Skeletal muscle tissue (tissue), 4 donors: ENCODE results near the gene CYB561D2. TPM values are rescaled to one million over a fixed set of nuclear protein-coding genes. Genes with fewer than 3 reads are reported as not detected.

ENCODE experiments used
- H3K27ac ChIP-seq: one replicate; pipeline ENCODE4 v1.7.0; 2013; ENCODE audit warnings: mild to moderate bottlenecking, low read depth, low read length, inconsistent platforms
- H3K27me3 ChIP-seq, 3 donors: one replicate each; pipeline ENCODE4 v1.7.0; 2013; ENCODE audit warnings: low read length in 3 of 3; ENCODE audit not compliant: control insufficient read depth in 3 of 3, insufficient read depth in 3 of 3
- H3K36me3 ChIP-seq, 3 donors: one replicate each; pipeline ENCODE4 v1.7.0; 2013; ENCODE audit warnings: low read length in 3 of 3; ENCODE audit not compliant: control insufficient read depth in 3 of 3, insufficient read depth in 3 of 3
- H3K4me1 ChIP-seq, 3 donors: one replicate each; pipeline ENCODE4 v1.7.0; 2013; ENCODE audit warnings: low read length in 3 of 3, mild to moderate bottlenecking in 3 of 3; ENCODE audit not compliant: control insufficient read depth in 3 of 3, insufficient read depth in 3 of 3
- H3K4me3 ChIP-seq, 3 donors: one replicate each; pipeline ENCODE4 v1.7.0; 2013; ENCODE audit warnings: low read length in 3 of 3
- H3K9ac ChIP-seq, 3 donors: one replicate each; pipeline ENCODE4 v1.7.0; 2013; ENCODE audit warnings: low read length in 3 of 3, mild to moderate bottlenecking in 3 of 3, moderate library complexity in 2 of 3, low read depth in 1 of 3
- H3K9me3 ChIP-seq, 3 donors: one replicate each; pipeline ENCODE4 v1.7.0; 2013; ENCODE audit warnings: low read length in 3 of 3; ENCODE audit not compliant: control insufficient read depth in 3 of 3
- total RNA-seq: library from RNA; depleted of rRNA; stranded (reverse); fragments of >200 nt; gene quantifications from one replicate; pipeline ENCODE4 v1.2.3, GENCODE V29; 2014
- donor health status: Osteomylitis.

The CYB561D2 gene
- total RNA-seq, 1 donor from 2014 or later, result 14.1 TPM

DNA sequence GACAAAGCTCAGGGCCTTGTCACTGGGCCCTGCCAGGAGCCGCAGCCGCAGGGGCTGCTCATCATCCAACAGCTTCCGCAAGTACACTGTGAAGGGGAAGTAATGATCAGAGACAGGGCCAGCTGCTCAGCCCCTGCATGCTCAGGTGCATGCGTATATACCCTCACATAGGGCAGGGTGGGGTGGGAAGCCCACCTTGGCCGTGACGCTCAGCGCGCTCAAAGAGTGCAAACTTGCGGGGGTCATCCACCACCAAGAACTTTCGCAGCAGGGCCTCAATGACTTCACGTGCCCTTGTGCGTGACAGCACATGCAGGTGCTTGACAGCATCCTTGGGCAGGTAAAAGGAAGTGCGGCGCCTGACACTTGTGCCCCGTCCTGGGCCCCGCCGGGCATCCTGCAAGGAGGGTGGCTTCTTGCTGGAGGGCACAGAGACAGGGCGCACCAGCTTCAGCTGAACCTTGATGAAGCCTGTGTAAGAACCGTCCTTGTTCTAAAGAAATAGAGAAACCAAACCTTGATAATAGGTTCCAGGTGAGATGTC is 19.2 kb upstream of the CYB561D2 start:
- no peak overlapping the region for H3K9ac ChIP-seq
- no peaks in the 10 kb centered on the region for H3K9me3 ChIP-seq
- H3K27ac ChIP-seq, result no peak overlapping the region
- H3K4me3 ChIP-seq, result no peak overlapping the region
- peaks cover 25 to 37% (median 30%) of the 10 kb centered on the region in 3 donors for H3K36me3 ChIP-seq
- no peaks in the 10 kb centered on the region for H3K27me3 ChIP-seq
- H3K4me1 ChIP-seq, result peaks cover 45 to 56% (median 51%) of the 10 kb centered on the region in 3 donors

DNA sequence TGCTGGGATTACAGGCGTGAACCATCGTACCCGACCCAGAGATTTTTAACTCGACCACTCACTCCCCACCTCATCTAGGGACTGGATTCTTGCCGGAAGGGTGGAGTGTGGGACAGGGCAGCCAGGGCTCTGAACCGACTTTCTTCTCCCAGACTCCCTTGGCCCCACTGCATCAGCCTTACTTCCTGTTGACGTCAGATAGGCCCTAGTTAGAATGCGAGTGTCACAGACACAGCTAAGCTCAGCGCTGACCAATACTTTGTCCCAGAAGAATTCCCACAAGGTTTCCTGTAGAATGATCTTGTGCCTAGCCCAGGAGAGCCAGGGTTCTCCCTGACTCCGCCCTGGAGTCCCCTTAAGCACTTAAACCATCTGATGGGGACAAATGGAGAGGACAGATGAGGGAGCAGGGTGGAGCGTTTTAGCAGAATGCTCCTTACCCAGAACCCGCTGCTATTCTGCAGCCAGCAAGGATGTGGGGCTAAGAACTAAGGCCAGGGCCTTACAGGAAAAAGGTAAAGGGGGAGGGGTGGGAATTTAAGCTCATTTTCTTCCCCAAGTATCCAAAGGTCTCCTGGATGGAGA is 16.8 kb upstream of the CYB561D2 start:
- Histone ChIP-seq H3K27ac (peak overlapping the region; percentile 77), H3K36me3 (peaks cover 25 to 37% (median 29%) of the 10 kb centered on the region in 3 donors), H3K9ac (peak overlapping the region; percentile 40 to 74 (median 71)), H3K4me3 (peak overlapping the region in 2 of 3 donors; percentile 14 to 38), H3K27me3 (no peaks in the 10 kb centered on the region), H3K4me1 (peaks cover 46 to 60% (median 48%) of the 10 kb centered on the region in 3 donors), H3K9me3 (no peaks in the 10 kb centered on the region)

DNA sequence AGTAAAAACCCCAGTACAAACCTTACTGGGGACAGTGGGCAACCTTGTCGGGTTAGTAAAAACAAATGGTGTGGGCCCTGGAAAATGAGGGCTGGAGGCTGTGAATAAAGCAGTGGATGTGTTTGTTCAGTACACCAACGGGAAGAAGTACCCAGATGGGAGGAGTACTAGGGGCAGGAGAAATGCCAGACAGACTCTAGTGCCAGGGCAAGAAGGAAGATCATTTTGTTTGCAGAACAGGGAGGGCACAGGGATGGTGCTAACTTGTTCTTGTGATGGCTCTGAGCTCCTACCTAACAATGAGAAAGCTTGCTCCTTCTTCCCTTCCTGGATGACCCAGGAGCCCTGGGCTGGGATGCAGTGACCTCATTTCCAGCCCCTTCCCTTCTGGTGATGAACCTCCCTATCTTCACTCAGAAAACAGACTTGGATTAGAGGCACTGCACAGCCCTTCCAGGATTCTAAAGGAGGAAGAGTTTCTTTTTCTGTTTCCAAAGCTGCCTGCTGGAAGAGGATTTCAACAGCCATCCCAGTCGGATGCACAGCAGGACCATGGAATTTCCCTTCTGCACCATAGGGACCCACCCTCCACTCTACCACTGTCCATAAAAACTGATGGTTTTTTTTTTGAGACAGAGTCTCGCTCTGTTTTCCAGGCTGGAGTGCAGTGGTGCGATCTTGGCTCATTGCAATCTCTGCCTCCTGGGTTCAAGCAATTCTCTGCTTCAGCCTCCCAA is 16.2 kb upstream of the CYB561D2 start:
- Histone ChIP-seq H3K27me3 (no peaks in the 10 kb centered on the region), H3K4me1 (peaks cover 48 to 62% (median 50%) of the 10 kb centered on the region in 3 donors), H3K27ac (peak overlapping the region; percentile 77), H3K36me3 (peaks cover 25 to 34% (median 29%) of the 10 kb centered on the region in 3 donors), H3K9ac (peak overlapping the region; percentile 40 to 74 (median 71)), H3K4me3 (peak overlapping the region in 2 of 3 donors; percentile 22 to 38), H3K9me3 (no peaks in the 10 kb centered on the region)

DNA sequence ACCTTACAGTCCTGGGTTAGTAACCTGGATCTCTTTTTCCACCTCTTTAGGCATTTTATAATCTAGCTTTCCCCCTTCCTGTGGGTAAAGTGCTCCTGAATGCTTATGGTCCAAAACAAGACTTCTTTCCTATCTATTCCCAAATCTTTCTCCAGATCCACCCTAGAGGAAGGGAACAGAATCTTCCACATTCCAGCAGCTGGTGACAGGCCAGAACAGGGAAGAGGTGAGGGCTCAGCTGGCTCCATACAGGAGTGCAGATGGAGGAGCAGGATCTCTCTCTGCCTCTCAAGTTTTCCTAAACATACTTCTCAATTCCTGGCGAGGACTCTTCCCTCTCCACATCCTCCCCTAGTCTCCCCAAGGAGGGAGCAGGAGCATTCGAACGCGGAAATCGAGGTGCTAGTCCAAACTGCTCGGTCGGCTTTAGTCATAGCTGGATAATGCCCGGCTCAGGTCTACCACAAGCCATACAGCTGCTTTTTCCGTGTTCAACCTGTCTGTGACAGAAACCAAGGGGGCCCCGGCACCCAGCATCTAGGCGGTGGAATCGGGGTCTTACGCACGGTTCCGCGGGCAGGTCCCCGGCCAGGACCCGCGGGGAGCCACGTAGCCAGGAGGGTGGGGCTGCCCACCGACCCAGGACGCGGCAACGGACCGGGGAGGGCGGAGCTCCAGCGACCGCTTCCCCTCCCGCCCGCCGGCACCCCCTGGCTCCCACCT is 14.0 kb upstream of the CYB561D2 start:
- peak overlapping the region; percentile 78 to 91 (median 89) for H3K4me3 ChIP-seq
- H3K9me3 ChIP-seq, result no peaks in the 10 kb centered on the region
- H3K27ac ChIP-seq, result peak overlapping the region; percentile 99
- H3K27me3 ChIP-seq, result peaks cover 0 to 5% (median 0%) of the 10 kb centered on the region in 3 donors
- peak overlapping the region; percentile 88 to 98 (median 95) for H3K9ac ChIP-seq
- H3K4me1 ChIP-seq, result peaks cover 57 to 80% (median 63%) of the 10 kb centered on the region in 3 donors
- peaks cover 4 to 13% (median 8%) of the 10 kb centered on the region in 3 donors for H3K36me3 ChIP-seq

DNA sequence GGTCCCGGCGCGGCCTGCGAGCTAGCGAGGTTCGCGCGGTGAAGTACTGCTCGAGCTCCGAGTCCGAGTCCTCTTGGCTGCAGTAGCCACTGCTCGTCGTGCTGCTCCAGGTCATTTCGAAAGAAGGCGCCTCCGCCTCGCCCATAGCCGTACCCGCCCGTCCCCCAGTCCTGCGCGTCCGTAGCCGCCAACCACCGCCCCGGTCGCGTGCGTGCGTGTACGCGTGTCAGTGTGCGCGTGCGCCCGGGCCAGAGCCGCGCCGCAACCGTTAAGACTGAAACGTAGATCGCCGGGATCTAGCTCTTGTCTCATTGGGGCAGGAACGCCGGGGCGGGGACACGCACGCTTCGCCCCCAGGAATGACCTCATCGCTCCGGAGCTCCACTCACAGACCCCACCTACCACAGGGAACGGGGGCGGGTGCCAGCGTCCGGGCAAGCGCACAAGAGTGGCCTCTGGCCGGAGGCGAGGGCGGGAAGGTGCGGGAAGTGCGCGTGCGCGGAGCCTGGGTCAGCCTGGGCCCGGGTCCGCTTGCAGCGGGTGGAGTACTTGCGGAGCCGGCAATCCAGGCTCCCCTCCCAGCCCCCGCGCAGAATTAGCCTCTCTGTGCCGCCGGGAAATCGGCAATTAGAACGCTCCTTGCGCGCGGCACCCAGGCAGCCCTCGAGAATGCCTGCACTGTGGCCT is 13.3 kb upstream of the CYB561D2 start:
- H3K9ac ChIP-seq, result peak overlapping the region; percentile 88 to 98 (median 95)
- peak overlapping the region; percentile 78 to 91 (median 89) for H3K4me3 ChIP-seq
- H3K9me3 ChIP-seq, result no peaks in the 10 kb centered on the region
- H3K36me3 ChIP-seq, result peaks cover 0 to 6% (median 2%) of the 10 kb centered on the region in 3 donors
- peaks cover 0 to 5% (median 0%) of the 10 kb centered on the region in 3 donors for H3K27me3 ChIP-seq
- H3K27ac ChIP-seq, result peak overlapping the region; percentile 99
- peaks cover 61 to 79% (median 61%) of the 10 kb centered on the region in 3 donors for H3K4me1 ChIP-seq

DNA sequence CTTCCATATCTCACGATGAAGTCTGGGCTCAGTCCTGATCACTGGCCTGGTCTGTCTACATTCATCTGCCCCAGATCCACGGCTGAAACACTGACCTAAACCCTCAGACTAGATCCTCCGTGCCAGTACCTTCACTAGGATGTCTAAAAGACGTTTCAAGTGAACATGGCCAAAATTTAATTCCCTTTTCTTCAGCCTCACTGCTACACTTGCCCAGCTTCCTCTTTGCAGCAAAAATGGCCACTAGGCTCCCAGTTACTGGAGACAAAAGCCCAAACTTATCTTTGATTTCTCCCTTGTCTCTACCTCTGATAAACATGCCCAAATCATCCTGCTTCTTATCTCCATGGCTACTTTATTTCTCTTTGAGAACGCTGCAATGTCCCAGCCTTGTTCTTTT is 11.7 kb upstream of the CYB561D2 start:
- Histone ChIP-seq H3K27me3 (peaks cover 0 to 8% (median 0%) of the 10 kb centered on the region in 3 donors), H3K9me3 (no peaks in the 10 kb centered on the region), H3K4me1 (peaks cover 52 to 66% (median 52%) of the 10 kb centered on the region in 3 donors), H3K36me3 (no peaks in the 10 kb centered on the region), H3K9ac (peak overlapping the region in 2 of 3 donors; percentile 1 to 54), H3K27ac (peak overlapping the region; percentile 99), H3K4me3 (peak overlapping the region in 1 of 3 donors; percentile 5)

DNA sequence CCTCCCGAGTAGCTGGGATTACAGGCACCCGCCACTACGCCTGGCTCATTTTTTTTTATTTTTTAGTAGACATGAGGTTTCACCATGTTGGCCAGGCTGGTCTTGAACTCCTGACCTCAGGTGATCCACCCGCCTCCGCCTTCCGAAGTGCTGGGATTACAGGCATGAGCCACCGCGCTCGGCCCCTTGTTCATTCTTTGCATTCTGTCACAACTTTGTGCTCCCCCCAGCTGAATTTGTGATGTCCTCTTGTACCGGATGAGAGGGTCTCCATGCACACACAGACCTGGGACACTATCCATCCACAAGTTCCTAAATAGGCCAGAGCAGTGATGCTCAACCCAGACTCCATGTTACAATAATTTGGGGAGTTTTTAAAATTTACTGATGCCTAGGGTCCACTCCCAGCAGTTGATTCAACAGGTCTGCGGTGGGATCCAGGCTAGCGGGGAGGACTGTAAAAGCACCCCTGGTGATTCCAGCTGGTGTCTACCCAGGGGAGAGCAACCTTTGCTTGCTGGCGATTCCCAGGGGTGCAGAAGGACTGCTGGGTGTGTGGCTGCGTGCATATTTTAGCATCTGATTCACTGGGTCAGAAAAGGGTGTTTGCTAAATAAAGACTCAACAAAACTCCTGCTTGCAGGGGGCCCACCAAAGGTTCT is 11.0 kb upstream of the CYB561D2 start:
- Histone ChIP-seq H3K4me1 (peaks cover 46 to 60% (median 46%) of the 10 kb centered on the region in 3 donors), H3K27me3 (peaks cover 0 to 8% (median 0%) of the 10 kb centered on the region in 3 donors), H3K9me3 (no peaks in the 10 kb centered on the region), H3K27ac (peak overlapping the region; percentile 99), H3K9ac (peak overlapping the region in 2 of 3 donors; percentile 64 to 77), H3K4me3 (peak overlapping the region; percentile 63 to 78 (median 71)), H3K36me3 (no peaks in the 10 kb centered on the region)

DNA sequence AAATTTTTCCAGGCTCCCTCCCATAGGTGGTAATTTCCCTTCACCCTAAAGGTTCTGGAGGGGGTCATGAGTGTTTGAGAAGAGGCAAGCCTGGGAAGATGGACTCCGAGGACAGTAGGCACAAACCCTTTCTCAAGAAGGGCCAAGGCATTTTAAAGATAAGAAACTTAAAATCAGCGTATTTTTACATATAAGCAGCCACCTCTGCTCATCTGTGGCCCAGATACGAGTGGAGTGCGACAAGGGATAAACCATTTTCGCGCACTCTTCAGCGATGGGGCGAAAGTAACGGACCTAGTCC is 10.6 kb upstream of the CYB561D2 start:
- Histone ChIP-seq H3K4me3 (peak overlapping the region; percentile 63 to 78 (median 71)), H3K4me1 (peaks cover 43 to 58% (median 45%) of the 10 kb centered on the region in 3 donors), H3K27ac (peak overlapping the region; percentile 99), H3K9me3 (no peaks in the 10 kb centered on the region), H3K36me3 (no peaks in the 10 kb centered on the region), H3K27me3 (peaks cover 0 to 12% (median 0%) of the 10 kb centered on the region in 3 donors), H3K9ac (peak overlapping the region in 2 of 3 donors; percentile 64 to 77)
